Right cardiac atrium (tissue), 5 donors: ENCODE data around the gene KLRD1. TPM values are rescaled to one million over a fixed set of nuclear protein-coding genes. Genes with fewer than 3 reads are reported as not detected.
"Not testable (repeated sequence)": the region's sequence is repeated elsewhere in the genome, so short reads cannot be mapped to it uniquely, and the experiment has no call there.

Experiments used
- ATAC-seq, 2 donors: fragments of 200-7000 bp; cut with Tn5 transposase; one replicate each; pipeline versions ENCODE4 v1.8.0 to v1.9.1; 2020; ENCODE audit warnings: moderate library complexity in 2 of 2, mild to moderate bottlenecking in 1 of 2
- DNase-seq, 3 donors: peaks; one replicate each; pipeline ENCODE4 v3.0.0-alpha.2; 2020
- H3K27ac ChIP-seq: one replicate; pipeline ENCODE4 v1.5.1; 2013; ENCODE audit warnings: mild to moderate bottlenecking, low read length, control low read depth, moderate library complexity
- H3K27me3 ChIP-seq: one replicate; pipeline ENCODE4 v1.6.1; 2013; ENCODE audit not compliant: control insufficient read depth, insufficient read depth
- H3K4me1 ChIP-seq: one replicate; pipeline ENCODE4 v1.6.1; 2013; ENCODE audit warnings: low read length; ENCODE audit not compliant: control insufficient read depth, insufficient read depth
- H3K4me3 ChIP-seq: one replicate; pipeline ENCODE4 v1.5.1; 2013; ENCODE audit warnings: low read length, control low read depth
- H3K9me3 ChIP-seq: one replicate; pipeline ENCODE4 v1.6.1; 2013; ENCODE audit warnings: low read length; ENCODE audit not compliant: control insufficient read depth
- WGBS: extraction: QIAGEN DNeasy Blood & Tissue Kit; methylation state at CpG from one replicate; pipeline ENCODE4 v1.1.7; 2013; 5-methylcytosine and 5-hydroxymethylcytosine counted together
- intact Hi-C, 4 donors: fragments of 100-400 bp; cut with DNase I; formaldehyde crosslinking; loops; one replicate each; pipeline versions ENCODE4 v1.11.0 to v1.14.0; 2022 to 2023
- polyA plus RNA-seq: library from polyadenylated mRNA; stranded (reverse); fragments of 200-250 nt; gene quantifications from one replicate; pipeline ENCODE4 v1.2.3, GENCODE V29; 2013
- total RNA-seq, 4 donors: library from RNA; stranded (reverse); fragmentation: NEBNext Ultra II Directional; extraction: Animal tissue kit (Norgen Biotek cat#: 25700); gene quantifications; one replicate each; pipeline ENCODE4 v1.2.1, GENCODE V29; 2021
- donor health status: healthy with polysubstance abuse.
- donor health status: DM: no; HTN: yes; CAD: no.
- donor health status: DM: no; HTN: no; CAD: no.
- donor health status: DM: no; HTN: yes; CAD: no; lungs with severe emphysema.
- donor health status: DM: yes; HTN: yes; CAD: no.

The KLRD1 gene
- total and polyA plus RNA-seq, 5 donors: 0.75 to 3.3 (median 2.7) TPM

DNA sequence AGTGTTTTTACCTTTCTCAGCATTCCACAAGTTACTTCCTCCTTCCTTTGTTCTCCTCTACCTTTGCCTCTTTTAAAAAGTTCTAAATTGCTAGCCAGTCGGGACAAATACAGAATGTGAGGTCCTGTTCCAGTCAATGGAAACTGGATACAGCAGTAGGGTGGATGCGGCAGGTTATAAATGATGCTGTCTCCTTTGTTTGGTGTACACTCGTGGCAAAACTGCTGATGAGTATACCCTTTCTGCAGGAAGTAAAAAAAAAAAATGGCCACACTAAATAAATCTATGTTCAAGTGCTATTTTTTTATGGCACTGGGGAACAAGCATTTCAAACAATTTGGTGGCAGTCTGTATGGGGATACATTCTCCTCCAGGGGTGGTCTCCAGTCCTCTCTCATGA is 54.7 kb downstream of the KLRD1 start:
- H3K4me3 ChIP-seq: no peak overlapping the region
- no peak for DNase-seq
- intact Hi-C loops: no loop called here
- H3K9me3 ChIP-seq: no peaks in the 10 kb centered on the region
- no peak overlapping the region for H3K27ac ChIP-seq
- H3K27me3 ChIP-seq: no peaks in the 10 kb centered on the region
- H3K4me1 ChIP-seq: peaks cover 4% of the 10 kb centered on the region
- WGBS: 67% methylated on average over 3 of the region's 3 CpGs
- no peak for ATAC-seq

DNA sequence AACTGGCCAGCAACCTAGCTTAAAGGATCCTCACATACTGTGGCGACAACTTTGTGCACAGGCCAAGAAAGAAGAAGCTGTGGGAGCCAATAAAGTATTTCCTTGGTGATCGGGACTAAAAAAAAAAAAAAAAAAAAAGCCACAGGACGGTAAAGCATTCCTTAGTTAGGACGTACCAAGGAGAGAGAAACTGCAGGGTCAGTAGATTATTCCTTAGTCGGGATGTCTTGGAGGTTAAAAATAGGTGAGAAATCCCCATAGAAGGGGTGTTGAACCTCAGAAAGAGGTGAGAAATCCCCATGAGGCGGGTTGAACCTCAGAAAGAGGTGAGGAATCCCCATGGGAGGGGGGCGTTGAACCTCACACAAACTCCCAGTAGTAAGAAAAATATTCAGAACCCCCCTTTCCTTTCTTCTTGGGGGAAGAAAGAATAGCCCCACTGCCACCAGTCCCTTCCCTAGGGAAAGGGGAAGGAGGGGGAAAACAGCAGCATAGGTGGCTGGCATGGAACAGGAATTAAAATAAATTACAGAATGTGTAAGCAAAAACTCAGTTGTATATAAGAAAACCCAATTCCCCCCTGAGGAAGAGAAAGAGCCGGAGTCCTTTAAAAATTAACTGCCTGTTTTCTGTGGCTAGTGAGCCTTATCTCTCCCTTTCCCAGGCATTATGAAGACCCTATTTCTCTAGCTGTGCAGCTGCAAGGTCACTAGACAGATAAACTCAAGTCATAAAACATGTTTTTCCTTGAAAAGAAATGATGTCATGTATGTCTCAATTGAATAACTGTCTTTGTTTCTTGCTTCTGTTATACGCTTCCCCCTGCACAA is 55.4 kb downstream of the KLRD1 start:
- H3K4me3 ChIP-seq: no peak overlapping the region
- DNase-seq (no peak), ATAC-seq (no peak)
- peaks cover 4% of the 10 kb centered on the region for H3K4me1 ChIP-seq
- H3K27me3 ChIP-seq: no peaks in the 10 kb centered on the region
- no peak overlapping the region for H3K27ac ChIP-seq
- H3K9me3 ChIP-seq: no peaks in the 10 kb centered on the region
- WGBS: 56% methylated on average over 9 of the region's 9 CpGs
- intact Hi-C loops: no loop called here

DNA sequence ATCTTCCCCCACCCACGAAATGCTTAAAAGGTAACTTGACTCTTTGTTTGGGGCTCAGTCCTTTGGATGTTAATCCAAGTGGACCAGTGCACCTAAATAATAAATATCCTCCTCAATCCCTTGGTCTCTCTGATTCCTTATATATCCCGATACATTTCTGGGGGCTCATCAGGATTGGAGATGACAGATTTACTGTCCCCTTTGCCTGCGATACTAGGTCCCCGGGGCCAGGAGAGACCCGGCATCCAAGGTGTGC is 55.9 kb downstream of the KLRD1 start:
- 60% methylated on average over 5 of the region's 5 CpGs for WGBS
- Histone ChIP-seq H3K4me1 (peaks cover 4% of the 10 kb centered on the region), H3K27ac (peak overlapping the region; percentile 87), H3K9me3 (no peaks in the 10 kb centered on the region), H3K27me3 (no peaks in the 10 kb centered on the region), H3K4me3 (peak overlapping the region; percentile 92)
- no peak for ATAC-seq
- intact Hi-C loops: no loop called here
- DNase-seq: no peak

- Histone ChIP-seq H3K9me3 (no peaks in the 10 kb centered on the region), H3K4me3 (peak overlapping the region; percentile 92), H3K4me1 (peaks cover 4% of the 10 kb centered on the region), H3K27me3 (no peaks in the 10 kb centered on the region), H3K27ac (peak overlapping the region; percentile 87)
- intact Hi-C loops: no loop called here
- ATAC-seq: peak; percentile 75 to 89
- peak; percentile 35 to 62 (median 56) for DNase-seq
- WGBS: 13% methylated on average over 19 of the region's 19 CpGs
These were observed 56.5 kb downstream of the KLRD1 start for GRCh38 chr12:10363914-10364814.

DNA sequence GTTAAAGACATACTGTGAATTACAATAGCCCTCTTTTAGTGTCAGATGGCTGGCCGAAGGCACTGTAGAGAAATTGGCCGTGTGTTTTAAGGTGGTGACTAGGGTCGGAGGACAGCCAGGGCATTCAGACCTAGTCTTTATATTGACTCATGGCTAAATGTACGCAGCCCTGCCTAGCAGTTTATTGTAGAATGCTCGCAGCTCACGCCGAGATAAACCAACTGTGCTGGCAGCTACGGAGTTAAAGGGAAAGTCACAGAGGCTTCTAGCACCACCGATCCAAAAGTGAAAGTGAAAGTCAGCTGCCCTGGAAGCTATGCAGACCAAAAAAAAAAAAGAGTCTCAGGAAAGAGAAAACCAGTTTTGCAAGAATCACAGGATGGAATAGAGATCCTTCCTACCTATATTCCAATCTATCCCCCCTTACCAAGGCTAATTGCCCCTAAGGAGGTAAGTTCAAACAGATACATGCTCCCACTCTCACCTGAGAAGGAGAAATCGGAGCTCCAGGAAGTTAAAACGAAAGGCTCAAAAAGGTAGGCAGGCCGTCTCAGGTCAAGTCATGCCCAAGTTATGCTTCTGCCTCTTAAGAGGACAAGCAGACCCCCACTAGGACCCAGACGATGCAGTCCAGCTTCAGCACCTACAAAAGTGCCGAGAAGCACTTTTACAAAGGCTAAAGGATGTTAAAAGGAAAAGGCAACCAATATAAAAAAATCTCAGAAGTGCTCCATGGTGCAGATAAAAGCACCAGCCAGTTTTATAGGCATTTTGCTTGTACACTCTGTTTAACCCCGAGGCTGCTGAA is 57.3 kb downstream of the KLRD1 start:
- ATAC-seq: peak; percentile 85 to 91
- H3K4me1 ChIP-seq: peaks cover 4% of the 10 kb centered on the region
- under 1% methylated on average over 15 of the region's 15 CpGs for WGBS
- H3K4me3 ChIP-seq: peak overlapping the region; percentile 92
- peak overlapping the region; percentile 94 for H3K27ac ChIP-seq
- intact Hi-C loops: no loop called here
- H3K27me3 ChIP-seq: no peaks in the 10 kb centered on the region
- DNase-seq: peak; percentile 28 to 78 (median 60)
- H3K9me3 ChIP-seq: no peaks in the 10 kb centered on the region

DNA sequence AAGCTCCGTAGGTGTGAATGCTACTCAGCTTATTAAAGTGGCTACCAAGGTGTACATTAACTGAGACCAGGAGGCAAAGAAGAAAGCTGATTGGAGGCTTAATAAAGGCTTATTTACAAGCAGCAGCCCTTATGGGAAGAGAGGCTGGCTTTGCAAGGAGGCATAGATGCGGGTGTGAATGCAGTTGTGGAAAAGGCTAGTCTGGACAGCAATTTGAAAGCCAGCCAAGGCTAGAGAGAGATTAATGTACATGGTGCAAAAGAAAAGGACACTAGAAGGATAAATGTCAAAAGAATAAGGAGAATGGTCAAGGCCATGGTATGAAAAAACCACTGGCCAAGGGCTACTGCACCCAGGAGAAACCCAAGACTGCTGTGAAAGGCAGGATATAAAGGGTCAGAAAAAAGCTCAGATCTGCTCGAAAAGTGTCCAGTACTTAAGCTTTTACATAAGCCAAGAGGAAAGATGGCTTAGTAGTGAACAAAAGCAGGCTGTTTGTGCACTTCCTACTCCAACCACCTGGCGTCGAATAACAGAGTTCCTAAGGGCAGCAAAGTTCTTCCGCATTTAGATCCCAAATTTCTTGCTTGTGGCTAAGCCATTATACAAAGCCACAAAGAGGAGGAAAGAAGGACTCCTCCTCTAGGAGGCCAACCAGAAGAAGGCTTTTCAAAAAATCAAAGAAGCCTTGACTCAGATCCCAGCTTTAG is 58.2 kb downstream of the KLRD1 start:
- H3K9me3 ChIP-seq: no peaks in the 10 kb centered on the region
- ATAC-seq (no peak), DNase-seq (no peak)
- WGBS: 29% methylated on average over 6 of the region's 6 CpGs
- intact Hi-C loops: no loop called here
- no peaks in the 10 kb centered on the region for H3K27me3 ChIP-seq
- H3K4me3 ChIP-seq: peak overlapping the region; percentile 92
- peaks cover 4% of the 10 kb centered on the region for H3K4me1 ChIP-seq
- H3K27ac ChIP-seq: peak overlapping the region; percentile 53

GRCh38 chr12:10366875-10367274 is 59.2 kb downstream of the KLRD1 start:
- no peak for DNase-seq
- Histone ChIP-seq H3K9me3 (no peaks in the 10 kb centered on the region), H3K27ac (no peak overlapping the region), H3K4me3 (no peak overlapping the region), H3K27me3 (no peaks in the 10 kb centered on the region), H3K4me1 (peaks cover 4% of the 10 kb centered on the region)
- ATAC-seq: no peak
- intact Hi-C loops: no loop called here

DNA sequence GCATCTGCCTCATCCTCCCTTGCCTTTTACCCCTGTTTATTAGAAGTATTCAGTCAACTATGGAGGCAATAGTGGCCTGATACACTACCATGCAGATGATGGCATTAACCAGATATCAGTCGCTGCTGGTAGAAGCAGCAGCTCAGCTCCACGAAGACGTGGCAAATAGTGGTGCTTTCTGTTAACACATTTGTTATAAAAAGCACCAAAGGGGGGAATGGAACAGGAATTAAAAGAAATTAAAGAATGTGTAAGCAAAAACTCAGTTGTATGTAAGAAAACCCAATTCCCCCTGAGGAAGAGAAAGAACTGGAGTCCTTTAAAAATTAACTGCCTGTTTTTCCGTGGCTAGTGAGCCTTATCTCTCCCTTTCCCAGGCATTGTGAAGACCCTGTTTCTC is 60.0 kb downstream of the KLRD1 start:
- H3K27me3 ChIP-seq, ATAC-seq, H3K4me1 ChIP-seq, DNase-seq, H3K9me3 ChIP-seq, intact Hi-C loops, H3K4me3 ChIP-seq, H3K27ac ChIP-seq: not testable (repeated sequence)
- 69% methylated on average over 4 of the region's 4 CpGs for WGBS

DNA sequence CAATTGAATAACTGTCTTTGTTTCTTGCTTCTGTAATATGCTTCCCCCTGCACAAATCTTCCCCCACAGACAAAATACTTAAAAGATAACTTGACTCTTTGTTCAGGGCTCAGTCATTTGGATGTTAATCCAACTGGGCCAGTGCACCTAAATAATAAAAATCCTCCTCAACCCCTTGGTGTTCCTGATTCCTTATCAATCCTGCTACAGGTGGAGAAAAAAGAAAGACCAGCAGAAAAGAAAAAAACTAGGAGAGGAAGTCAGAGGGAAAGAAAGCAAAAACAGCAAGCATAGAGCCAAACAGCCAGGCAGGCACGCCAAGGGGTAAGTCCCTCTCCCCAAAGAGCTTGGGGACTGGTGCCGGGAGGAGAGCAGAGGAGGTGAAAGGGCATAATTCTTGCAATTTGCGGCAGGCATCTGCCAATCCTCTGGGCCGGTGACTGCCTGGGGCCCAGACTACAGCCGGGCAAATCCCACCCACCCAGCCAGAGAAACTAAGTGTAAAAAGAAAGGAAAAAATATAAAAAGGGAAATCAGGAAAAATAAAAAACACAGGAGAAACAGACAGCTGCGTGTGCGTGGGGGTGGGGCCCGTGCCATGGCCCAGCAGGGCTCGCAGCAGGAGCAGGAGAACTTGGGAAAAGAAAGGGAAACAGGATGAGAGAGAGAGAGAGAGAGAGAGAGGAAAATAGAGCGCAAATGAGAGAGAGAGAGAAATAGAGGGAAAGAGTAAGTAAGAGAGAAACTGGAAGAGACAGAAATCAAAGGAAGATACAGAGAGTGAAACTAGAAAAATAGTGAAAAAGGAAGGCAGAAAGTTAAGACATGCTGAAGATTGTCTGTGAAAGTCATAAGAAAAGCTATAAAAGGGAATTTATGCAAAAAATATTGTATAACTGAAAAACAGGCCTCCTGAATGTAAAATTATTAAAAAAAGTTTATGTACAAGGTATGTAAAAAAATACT is 60.8 kb downstream of the KLRD1 start:
- no peak for ATAC-seq
- H3K27ac ChIP-seq: peak overlapping the region; percentile 48
- intact Hi-C loops: no loop called here
- no peaks in the 10 kb centered on the region for H3K9me3 ChIP-seq
- peaks cover 6% of the 10 kb centered on the region for H3K4me1 ChIP-seq
- WGBS: 77% methylated on average over 10 of the region's 10 CpGs
- H3K4me3 ChIP-seq: no peak overlapping the region
- H3K27me3 ChIP-seq: no peaks in the 10 kb centered on the region
- DNase-seq: peak; percentile 33 to 75 (median 53)
